IMR-90 (cell line): Measurements from ENCODE around the gene CUX1. TPM values are rescaled to one million over a fixed set of nuclear protein-coding genes. Genes with fewer than 3 reads are reported as not detected.

Source experiments
- ATAC-seq: fragments of 200-7000 bp; cut with Tn5 transposase; 2 replicates; pipeline ENCODE4 v1.9.1; 2020; ENCODE audit warnings: low read depth, mild to moderate bottlenecking, moderate library complexity
- BruUV-seq: library from RNA; stranded (reverse); fragments of 400-500 nt; replicated peaks from 2 replicates; lab custom pipeline; 2021; lab: Mats Ljungman, UMichigan
- CTCF ChIA-PET: fragments of 300-600 bp; formaldehyde crosslinking; extraction: SDS; loops from one replicate; lab custom pipeline; 2021; ENCODE audit warnings: antibody characterized with exemption; lab: Yijun Ruan, JAX
- POLR2A ChIA-PET: fragments of 300-600 bp; sonication (Branson Sonifier 250); formaldehyde crosslinking; loops from one replicate; lab custom pipeline; 2022; ENCODE audit warnings: antibody characterized with exemption; ENCODE audit not compliant: unreplicated experiment; lab: Charles Lee
- DNase-seq: peaks from one replicate; pipeline ENCODE4 v3.0.0; 2013
- H2AFZ ChIP-seq: replicated peaks from 2 replicates; pipeline ENCODE3; 2013; ENCODE audit warnings: low read length, mild to moderate bottlenecking; ENCODE audit not compliant: poor library complexity
- H2AK5ac ChIP-seq: 2 replicates; pipeline ENCODE4 v1.6.1; 2013; ENCODE audit warnings: low read depth, low read length, inconsistent platforms
- H2AK9ac ChIP-seq: replicated peaks from 2 replicates; pipeline ENCODE3; 2013; ENCODE audit warnings: mild to moderate bottlenecking, low read depth, low read length, moderate library complexity; ENCODE audit not compliant: poor library complexity
- H2BK120ac ChIP-seq: 2 replicates; pipeline ENCODE4 v1.6.1; 2013; ENCODE audit warnings: low read depth, low read length, inconsistent platforms
- H2BK15ac ChIP-seq: 3 replicates; pipeline ENCODE4 v1.6.1; 2013; ENCODE audit warnings: low read depth, low read length, inconsistent platforms
- H2BK20ac ChIP-seq: 2 replicates; pipeline ENCODE4 v1.6.1; 2013; ENCODE audit warnings: low read depth, mild to moderate bottlenecking, inconsistent platforms, low read length, moderate library complexity
- H2BK5ac ChIP-seq: 2 replicates; pipeline ENCODE4 v1.6.1; 2013; ENCODE audit warnings: mild to moderate bottlenecking, low read depth, low read length, inconsistent platforms; ENCODE audit not compliant: poor library complexity, severe bottlenecking
- H3K14ac ChIP-seq: replicated peaks from 2 replicates; pipeline ENCODE4 v1.6.1; 2013; ENCODE audit warnings: low read depth, low read length, inconsistent platforms
- H3K18ac ChIP-seq: 2 replicates; pipeline ENCODE4 v1.6.1; 2013; ENCODE audit warnings: low read depth, low read length, control low read depth
- H3K23ac ChIP-seq: 2 replicates; pipeline ENCODE4 v1.6.1; 2013; ENCODE audit warnings: low read depth, low read length, inconsistent platforms
- H3K27ac ChIP-seq: 2 replicates; pipeline ENCODE4 v1.5.1; 2013; ENCODE audit warnings: mild to moderate bottlenecking, control low read depth, low read length; ENCODE audit not compliant: insufficient read depth
- H3K27me3 ChIP-seq: 2 replicates; pipeline ENCODE4 v1.6.1; 2013; ENCODE audit warnings: low read length; ENCODE audit not compliant: control insufficient read depth, insufficient read depth
- H3K36me3 ChIP-seq: 2 replicates; pipeline ENCODE4 v1.6.1; 2013; ENCODE audit warnings: low read length, mixed read lengths; ENCODE audit not compliant: control insufficient read depth, insufficient read depth
- H3K4ac ChIP-seq: 2 replicates; pipeline ENCODE4 v1.6.1; 2013; ENCODE audit warnings: low read depth, low read length, inconsistent platforms
- H3K4me1 ChIP-seq: 2 replicates; pipeline ENCODE4 v1.6.1; 2013; ENCODE audit warnings: low read length, mixed read lengths; ENCODE audit not compliant: control insufficient read depth, insufficient read depth
- H3K4me2 ChIP-seq: 2 replicates; pipeline ENCODE4 v1.6.1; 2013; ENCODE audit warnings: low read depth, mild to moderate bottlenecking, control low read depth, low read length, moderate library complexity
- H3K4me3 ChIP-seq: 2 replicates; pipeline ENCODE4 v1.5.1; 2013; ENCODE audit warnings: low read depth, mild to moderate bottlenecking, control low read depth, low read length, moderate library complexity; ENCODE audit not compliant: insufficient read depth
- H3K56ac ChIP-seq: 2 replicates; pipeline ENCODE4 v1.6.1; 2013; ENCODE audit warnings: low read length, inconsistent platforms; ENCODE audit not compliant: insufficient read depth; ENCODE audit errors: extremely low read depth
- H3K79me1 ChIP-seq, 2 experiments: 2 replicates each; pipeline ENCODE4 v1.6.1; 2013; ENCODE audit warnings: low read length in 2 of 2, inconsistent platforms in 1 of 2, low read depth in 1 of 2
- H3K9ac ChIP-seq: 2 replicates; pipeline ENCODE4 v1.6.1; 2013; ENCODE audit warnings: low read depth, low read length, control low read depth
- H3K9me1 ChIP-seq: 2 replicates; pipeline ENCODE4 v1.6.1; 2013; ENCODE audit warnings: low read length, inconsistent platforms; ENCODE audit not compliant: insufficient read depth
- H3K9me3 ChIP-seq: 2 replicates; pipeline ENCODE4 v1.6.1; 2013; ENCODE audit warnings: low read length; ENCODE audit not compliant: control insufficient read depth, insufficient read depth
- H4K20me1 ChIP-seq: 2 replicates; pipeline ENCODE4 v1.6.1; 2013; ENCODE audit warnings: low read length, inconsistent platforms; ENCODE audit not compliant: insufficient read depth
- H4K5ac ChIP-seq: 2 replicates; pipeline ENCODE4 v1.6.1; 2013; ENCODE audit warnings: mild to moderate bottlenecking, low read depth, low read length, control low read depth
- H4K8ac ChIP-seq, 2 experiments: 2 replicates each; pipeline ENCODE4 v1.6.1; 2013; ENCODE audit warnings: low read depth in 2 of 2, low read length in 2 of 2, control low read depth in 1 of 2, inconsistent platforms in 1 of 2
- H4K91ac ChIP-seq: 2 replicates; pipeline ENCODE4 v1.6.1; 2013; ENCODE audit warnings: low read depth, low read length, inconsistent platforms; ENCODE audit not compliant: insufficient read depth
- FOS ChIP-seq: fragments of 150-350 bp; IDR thresholded peaks from 2 replicates; pipeline ENCODE4 v1.6.1; 2016; ENCODE audit warnings: low read depth, low read length
- MAFK ChIP-seq: IDR thresholded peaks from 2 replicates; pipeline ENCODE4 v1.6.1; 2012; ENCODE audit warnings: low read depth, low read length, improper control_type of control experiment
- RAD21 ChIP-seq: IDR thresholded peaks from 2 replicates; pipeline ENCODE4 v1.6.1; 2012; ENCODE audit warnings: low read length, improper control_type of control experiment
- WGBS, 2 experiments: methylation state at CpG; one replicate each; pipeline versions ENCODE4 v1.1.5 to v1.1.7; 2013; ENCODE audit warnings: missing lambda C conversion rate in 2 of 2; ENCODE audit not compliant: insufficient read length in 1 of 2; ENCODE audit errors: extremely low coverage in 2 of 2; 5-methylcytosine and 5-hydroxymethylcytosine counted together
- dilution Hi-C: fragments of 300-500 bp; cut with HindIII; formaldehyde crosslinking; loops from one replicate; pipeline ENCODE4 v1.14.3; 2018; ENCODE audit warnings: low sequenced_read_pairs; ENCODE audit not compliant: unreplicated experiment
- in situ Hi-C: fragments of 300-500 bp; cut with MboI; formaldehyde crosslinking; loops from 3 replicates; pipeline ENCODE4 v1.14.3; 2019; ENCODE audit warnings: low sequenced_read_pairs, inconsistent platforms, mixed read lengths
- intact Hi-C: fragments of 100-400 bp; cut with micrococcal nuclease; formaldehyde crosslinking; loops from 2 replicates; pipeline ENCODE4 v1.10.0; 2022
- polyA plus RNA-seq, 3 experiments: library from polyadenylated mRNA; depleted of rRNA; stranded (reverse); fragments of >200 nt; gene quantifications; 2 replicates each; pipeline ENCODE4 v1.2.3, GENCODE V29; 2012; ENCODE audit warnings: low replicate concordance in 1 of 3
- total RNA-seq: library from RNA; depleted of rRNA; stranded (reverse); fragments of >200 nt; gene quantifications from 2 replicates; pipeline ENCODE4 v1.2.3, GENCODE V29; 2012

Gene CUX1
- total and polyA plus RNA-seq, 2 of the 4 experiments (the other 2 are of a cell fraction): 19.7 to 46.4 TPM

DNA sequence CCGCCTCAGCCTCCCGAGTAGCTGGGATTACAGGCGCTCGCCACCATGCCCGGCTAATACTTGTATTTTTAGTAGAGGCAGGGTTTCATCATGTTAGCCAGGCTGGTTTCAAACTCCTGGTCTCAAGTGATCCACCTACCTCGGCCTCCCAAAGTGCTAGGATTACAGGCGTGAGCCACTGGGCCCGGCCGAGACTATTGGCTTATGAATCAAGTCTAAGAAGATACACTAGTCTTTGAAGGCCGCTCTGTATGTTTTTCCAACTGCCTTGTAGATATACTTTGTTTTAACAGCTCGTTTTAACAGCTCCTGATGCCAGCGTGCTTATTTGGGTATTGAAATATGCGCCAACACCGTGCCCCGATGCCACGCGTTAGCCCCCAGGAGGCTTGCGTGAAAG is 332.8 kb downstream of the CUX1 start:
- H3K4ac ChIP-seq: no peak overlapping the region
- no peaks in the 10 kb centered on the region for H3K27me3 ChIP-seq
- no peak overlapping the region for H2BK120ac ChIP-seq
- no peak overlapping the region for H3K14ac ChIP-seq
- no peaks in the 10 kb centered on the region for H3K9me3 ChIP-seq
- H3K23ac ChIP-seq: no peak overlapping the region
- no peak overlapping the region for H4K8ac ChIP-seq
- peaks cover 0 to 21% of the 10 kb centered on the region in 2 experiments; a peak in 3 of 4 replicates for H3K79me1 ChIP-seq
- no peak overlapping the region for H3K4me2 ChIP-seq
- no peak overlapping the region for H2AFZ ChIP-seq
- H3K36me3 ChIP-seq: peaks cover 2% of the 10 kb centered on the region; the same call in 1 of the 2 replicates
- intact Hi-C loops (no loop called here), in situ Hi-C loops (no loop called here), dilution Hi-C loops (no loop called here)
- ATAC-seq (no peak), DNase-seq (no peak)
- H3K9me1 ChIP-seq: no peaks in the 10 kb centered on the region; the same call in 1 of the 2 replicates
- POLR2A ChIA-PET: no interaction called here
- no peaks in the 10 kb centered on the region for H4K20me1 ChIP-seq
- no peak overlapping the region for H2AK5ac ChIP-seq
- no peak overlapping the region for H2BK5ac ChIP-seq
- H3K9ac ChIP-seq: no peak overlapping the region
- CTCF ChIA-PET: no interaction called here
- H3K56ac ChIP-seq: no peak overlapping the region
- 93% methylated on average over 12 of the region's 18 CpGs; no CpG with 5 or more reads in 1 of the 2 experiments for WGBS, 2 experiments
- H4K5ac ChIP-seq: no peak overlapping the region
- no TSS peak for BruUV-seq
- H3K4me1 ChIP-seq: peaks cover 10% of the 10 kb centered on the region
- no peak overlapping the region for H3K18ac ChIP-seq
- no peak overlapping the region for H4K91ac ChIP-seq
- no peak overlapping the region for H2BK20ac ChIP-seq
- no peak overlapping the region for H3K4me3 ChIP-seq
- H2BK15ac ChIP-seq: no peak overlapping the region
- H2AK9ac ChIP-seq: no peak overlapping the region
- no peak overlapping the region for H3K27ac ChIP-seq
- TF ChIP-seq FOS (no peak), MAFK (no peak), RAD21 (no peak)
